K562 (cell line): ENCODE measurements around the gene INTS1. TPM values are rescaled to one million over a fixed set of nuclear protein-coding genes. Genes with fewer than 3 reads are reported as not detected.

Experiments used
- ARID3B ChIP-seq: fragments of 250-450 bp; sonication (Bioruptor Pico); IDR thresholded peaks from 2 replicates; pipeline ENCODE4 v1.4.0; 2020; ENCODE audit warnings: borderline replicate concordance
- BRD9 ChIP-seq: fragments of 450-650 bp; IDR thresholded peaks from 2 replicates; pipeline ENCODE4 v1.6.1; 2018; ENCODE audit warnings: low read depth; ENCODE audit not compliant: partially characterized antibody
- E2F1 ChIP-seq: sonication (generic); formaldehyde crosslinking; IDR thresholded peaks from 2 replicates; pipeline ENCODE4 v1.8.1; 2023; ENCODE audit warnings: mild to moderate bottlenecking, missing genetic modification reagents, moderate library complexity
- ETV5 ChIP-seq: sonication (generic); formaldehyde crosslinking; IDR thresholded peaks from 2 replicates; pipeline ENCODE4 v1.4.0; 2020; ENCODE audit warnings: low read depth, mild to moderate bottlenecking, missing genetic modification reagents
- GTF2A2 ChIP-seq: IDR thresholded peaks from 2 replicates; pipeline ENCODE4 v1.6.1; 2016; ENCODE audit warnings: mild to moderate bottlenecking, missing genetic modification characterization, missing compliant biosample characterization
- HMGN3 ChIP-seq: IDR thresholded peaks from 2 replicates; pipeline ENCODE4 v1.6.1; 2011; ENCODE audit warnings: borderline replicate concordance, low read depth, mild to moderate bottlenecking, mixed read lengths, low read length; ENCODE audit not compliant: insufficient read length; ENCODE audit errors: extremely low read depth
- LEF1 ChIP-seq: fragments of 450-650 bp; IDR thresholded peaks from 2 replicates; pipeline ENCODE4 v1.6.1; 2016; ENCODE audit warnings: mild to moderate bottlenecking
- NCOA4 ChIP-seq: fragments of 450-650 bp; IDR thresholded peaks from 2 replicates; pipeline ENCODE4 v1.6.1; 2018; ENCODE audit warnings: mild to moderate bottlenecking; ENCODE audit not compliant: partially characterized antibody
- NFRKB ChIP-seq: fragments of 450-650 bp; IDR thresholded peaks from 2 replicates; pipeline ENCODE4 v1.6.1; 2016; ENCODE audit warnings: low read depth
- PCBP2 ChIP-seq: fragments of 200-400 bp; formaldehyde crosslinking; IDR thresholded peaks from 2 replicates; pipeline ENCODE4 v1.6.1; 2018; ENCODE audit warnings: low read length, low read depth, mild to moderate bottlenecking, moderate library complexity; ENCODE audit not compliant: poor library complexity, severe bottlenecking
- SMARCA5 ChIP-seq: fragments of 450-650 bp; IDR thresholded peaks from 2 replicates; pipeline ENCODE4 v1.6.1; 2016
- TAF1 ChIP-seq: IDR thresholded peaks from 2 replicates; pipeline ENCODE4 v1.6.1; 2011; ENCODE audit warnings: mild to moderate bottlenecking, low read length, moderate library complexity; ENCODE audit not compliant: insufficient read depth, control insufficient read depth, severe bottlenecking; ENCODE audit errors: extremely low read depth
- ZC3H4 ChIP-seq: sonication (generic); formaldehyde crosslinking; IDR thresholded peaks from 2 replicates; pipeline ENCODE4 v1.9.0; 2021; ENCODE audit warnings: missing genetic modification reagents, borderline replicate concordance
- ZNF134 ChIP-seq: fragments of 250-450 bp; sonication (Bioruptor Pico); conservative IDR thresholded peaks from 2 replicates; pipeline ENCODE4 v1.4.0; 2020
- ZNF143 ChIP-seq: sonication (generic); formaldehyde crosslinking; IDR thresholded peaks from 2 replicates; pipeline ENCODE4 v1.9.0; 2022; ENCODE audit warnings: mild to moderate bottlenecking, missing genetic modification reagents
- ZNF174 ChIP-seq: fragments of 250-450 bp; sonication (Bioruptor Pico); IDR thresholded peaks from 2 replicates; pipeline ENCODE4 v1.4.0; 2020; ENCODE audit warnings: mild to moderate bottlenecking
- ZNF23 ChIP-seq: fragments of 250-450 bp; sonication (Bioruptor Pico); IDR thresholded peaks from 2 replicates; pipeline ENCODE4 v1.4.0; 2020; ENCODE audit warnings: mild to moderate bottlenecking
- ZNF766 ChIP-seq: fragments of 200-800 bp; sonication (Bioruptor generic); conservative IDR thresholded peaks from 2 replicates; pipeline ENCODE4 v1.6.1; 2016; ENCODE audit warnings: missing genetic modification characterization, missing compliant biosample characterization
- ZNF830 ChIP-seq: fragments of 250-450 bp; sonication (Bioruptor Pico); IDR thresholded peaks from 2 replicates; pipeline ENCODE4 v1.5.0; 2021; ENCODE audit warnings: mild to moderate bottlenecking
- polyA plus RNA-seq, 8 experiments: library from polyadenylated mRNA; depleted of rRNA in 4 of 8; stranded (reverse) in 5 of 8; unstranded in 3 of 8; fragments of >200 nt; fragmentation: Nextera tagmentation in 2 of 8; fragmentation: Illumina TruSeq in 1 of 8; extraction: Ambion mirVana in 2 of 8; extraction: Trizol in 1 of 8; gene quantifications; 2 replicates each; pipeline versions ENCODE4 v1.2.1 to v1.2.3, GENCODE V29; 2011 to 2014; ENCODE audit warnings: inconsistent platforms in 1 of 8, missing spikeins in 1 of 8
- total RNA-seq, 7 experiments: library from RNA; depleted of rRNA in 6 of 7; stranded (reverse); fragments of >200 nt in 6 of 7; fragmentation: Illumina TruSeq in 2 of 7; extraction: Trizol in 2 of 7; gene quantifications; 2 replicates each; pipeline versions ENCODE4 v1.2.1 to v1.2.3, GENCODE V29; 2011 to 2021; ENCODE audit warnings: low replicate concordance in 1 of 7
- TF ChIP-seq, protein P1 (sequence below): sonication (generic); formaldehyde crosslinking; IDR thresholded peaks from 2 replicates; pipeline ENCODE4 v1.8.1; 2023; ENCODE audit warnings: missing genetic modification reagents, mild to moderate bottlenecking, borderline replicate concordance

The INTS1 gene
- total and polyA plus RNA-seq, 9 of the 15 experiments (the other 6 are each of a cell fraction or from before 2014, with no cell fraction given), result 0.34 to 119 (median 18.5) TPM

GRCh38 chr7:1460821-1461645 is 43.2 kb downstream of the INTS1 start (continued):
- TF ChIP-seq, protein P1, sequence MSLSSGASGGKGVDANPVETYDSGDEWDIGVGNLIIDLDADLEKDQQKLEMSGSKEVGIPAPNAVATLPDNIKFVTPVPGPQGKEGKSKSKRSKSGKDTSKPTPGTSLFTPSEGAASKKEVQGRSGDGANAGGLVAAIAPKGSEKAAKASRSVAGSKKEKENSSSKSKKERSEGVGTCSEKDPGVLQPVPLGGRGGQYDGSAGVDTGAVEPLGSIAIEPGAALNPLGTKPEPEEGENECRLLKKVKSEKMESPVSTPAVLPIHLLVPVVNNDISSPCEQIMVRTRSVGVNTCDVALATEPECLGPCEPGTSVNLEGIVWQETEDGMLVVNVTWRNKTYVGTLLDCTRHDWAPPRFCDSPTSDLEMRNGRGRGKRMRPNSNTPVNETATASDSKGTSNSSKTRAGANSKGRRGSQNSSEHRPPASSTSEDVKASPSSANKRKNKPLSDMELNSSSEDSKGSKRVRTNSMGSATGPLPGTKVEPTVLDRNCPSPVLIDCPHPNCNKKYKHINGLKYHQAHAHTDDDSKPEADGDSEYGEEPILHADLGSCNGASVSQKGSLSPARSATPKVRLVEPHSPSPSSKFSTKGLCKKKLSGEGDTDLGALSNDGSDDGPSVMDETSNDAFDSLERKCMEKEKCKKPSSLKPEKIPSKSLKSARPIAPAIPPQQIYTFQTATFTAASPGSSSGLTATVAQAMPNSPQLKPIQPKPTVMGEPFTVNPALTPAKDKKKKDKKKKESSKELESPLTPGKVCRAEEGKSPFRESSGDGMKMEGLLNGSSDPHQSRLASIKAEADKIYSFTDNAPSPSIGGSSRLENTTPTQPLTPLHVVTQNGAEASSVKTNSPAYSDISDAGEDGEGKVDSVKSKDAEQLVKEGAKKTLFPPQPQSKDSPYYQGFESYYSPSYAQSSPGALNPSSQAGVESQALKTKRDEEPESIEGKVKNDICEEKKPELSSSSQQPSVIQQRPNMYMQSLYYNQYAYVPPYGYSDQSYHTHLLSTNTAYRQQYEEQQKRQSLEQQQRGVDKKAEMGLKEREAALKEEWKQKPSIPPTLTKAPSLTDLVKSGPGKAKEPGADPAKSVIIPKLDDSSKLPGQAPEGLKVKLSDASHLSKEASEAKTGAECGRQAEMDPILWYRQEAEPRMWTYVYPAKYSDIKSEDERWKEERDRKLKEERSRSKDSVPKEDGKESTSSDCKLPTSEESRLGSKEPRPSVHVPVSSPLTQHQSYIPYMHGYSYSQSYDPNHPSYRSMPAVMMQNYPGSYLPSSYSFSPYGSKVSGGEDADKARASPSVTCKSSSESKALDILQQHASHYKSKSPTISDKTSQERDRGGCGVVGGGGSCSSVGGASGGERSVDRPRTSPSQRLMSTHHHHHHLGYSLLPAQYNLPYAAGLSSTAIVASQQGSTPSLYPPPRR (CRISPR knock-in tag), result 0 out of 2 replicates have a peak, but pooled peaks have one; percentile 75
- TF ChIP-seq ZNF23, result no peak
- no peak for TF ChIP-seq ZNF143 (CRISPR knock-in tag)
- no peak for TF ChIP-seq PCBP2
- TF ChIP-seq ZC3H4 (CRISPR knock-in tag), result peak; percentile 52; the same call in 1 of the 2 replicates
- peak; percentile 74; the same call in 1 of the 2 replicates for TF ChIP-seq ZNF830
- TF ChIP-seq ZNF134, result no peak
- no peak for TF ChIP-seq ZNF174 (CRISPR knock-in tag)
- TF ChIP-seq ZNF766, result peak; percentile 52; the same call in 1 of the 2 replicates
- peak; percentile 94 for TF ChIP-seq HMGN3
- TF ChIP-seq ARID3B (CRISPR knock-in tag), result peak; percentile 90; the same call in 1 of the 2 replicates
- TF ChIP-seq E2F1 (CRISPR knock-in tag), result no peak
- peak; percentile 56; the same call in 1 of the 2 replicates for TF ChIP-seq ETV5
- no peak for TF ChIP-seq GTF2A2 (tag)
- peak; percentile 66 for TF ChIP-seq TAF1
- no peak for TF ChIP-seq NCOA4
- peak; percentile 96 for TF ChIP-seq BRD9
- TF ChIP-seq SMARCA5, result peak; percentile 99
- 0 out of 2 replicates have a peak, but pooled peaks have one; percentile 47 for TF ChIP-seq LEF1
- TF ChIP-seq NFRKB, result peak; percentile 63; the same call in 1 of the 2 replicates
